Activated CD8-positive, alpha-beta T cell treated with anti-CD3 and anti-CD28 coated beads for 36 hours (primary cell): ENCODE measurements around the gene NALCN. TPM values are rescaled to one million over a fixed set of nuclear protein-coding genes. Genes with fewer than 3 reads are reported as not detected.

Source experiments
- ATAC-seq: fragments of 200-7000 bp; cut with Tn5 transposase; one replicate; pipeline ENCODE4 v1.10.0; 2021; ENCODE audit warnings: mild to moderate bottlenecking, moderate library complexity
- CTCF ChIA-PET: fragments of 350-600 bp; sonication (Branson Sonifier 250); formaldehyde crosslinking; loops from one replicate; lab custom pipeline; 2021; ENCODE audit warnings: antibody characterized with exemption; lab: Charles Lee
- POLR2A ChIA-PET: fragments of 350-600 bp; sonication (Branson Sonifier 250); formaldehyde crosslinking; loops from one replicate; lab custom pipeline; 2021; ENCODE audit warnings: antibody characterized with exemption; lab: Charles Lee
- DNase-seq: peaks from one replicate; pipeline ENCODE4 v3.0.0-alpha.2; 2020
- H3K27ac Mint-ChIP-seq: one replicate; pipeline ENCODE4 v1.8.0; 2021; ENCODE audit warnings: mild to moderate bottlenecking, mixed read lengths
- H3K27me3 Mint-ChIP-seq: one replicate; pipeline ENCODE4 v1.8.0; 2021; ENCODE audit warnings: mixed read lengths
- H3K36me3 Mint-ChIP-seq: one replicate; pipeline ENCODE4 v1.8.0; 2021; ENCODE audit warnings: low read depth, mixed read lengths
- H3K4me1 Mint-ChIP-seq: one replicate; pipeline ENCODE4 v1.8.0; 2021; ENCODE audit warnings: low read depth, mixed read lengths
- H3K4me3 Mint-ChIP-seq: one replicate; pipeline ENCODE4 v1.8.0; 2021; ENCODE audit warnings: mild to moderate bottlenecking, moderate library complexity, mixed read lengths
- H3K9me3 Mint-ChIP-seq: one replicate; pipeline ENCODE4 v1.8.0; 2021; ENCODE audit warnings: mixed read lengths
- intact Hi-C: fragments of 100-400 bp; cut with micrococcal nuclease; formaldehyde crosslinking; loops from one replicate; pipeline ENCODE4 v1.10.0; 2022
- total RNA-seq, 2 experiments: library from RNA; stranded (reverse); gene quantifications; one replicate each; pipeline ENCODE4 v1.2.3, GENCODE V29; 2021
- TF ChIP-seq, protein P1 (sequence below): fragments of 200-600 bp; IDR thresholded peaks from one replicate; pipeline ENCODE4 v1.8.0; 2022; ENCODE audit warnings: antibody characterized with exemption, mild to moderate bottlenecking

The NALCN gene
- total RNA-seq, 2 experiments from 2014 or later, result not detected

DNA sequence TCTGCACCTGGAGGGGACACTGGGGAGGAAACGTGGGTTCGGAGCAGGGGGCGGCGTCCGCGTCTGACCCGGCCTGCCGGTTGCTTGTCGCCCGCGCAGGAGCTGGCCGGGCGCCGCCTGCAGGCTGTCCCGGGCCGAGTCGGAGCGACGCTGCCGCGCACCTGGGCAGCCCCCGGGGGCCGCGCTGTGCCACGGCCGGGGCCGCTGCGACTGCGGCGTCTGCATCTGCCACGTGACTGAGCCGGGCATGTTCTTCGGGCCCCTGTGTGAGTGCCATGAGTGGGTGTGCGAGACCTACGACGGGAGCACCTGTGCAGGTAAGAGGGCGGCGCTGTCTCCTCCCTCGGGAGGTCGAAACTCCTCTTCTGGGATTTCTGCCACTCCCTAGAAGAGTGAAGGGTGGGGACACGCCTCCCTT, 37.5 kb upstream of the NALCN start:
- Mint-ChIP-seq H3K9me3 (no peaks in the 10 kb centered on the region), H3K27me3 (peaks cover 19% of the 10 kb centered on the region), H3K36me3 (no peaks in the 10 kb centered on the region), H3K4me1 (no peaks in the 10 kb centered on the region), H3K4me3 (no peak overlapping the region), H3K27ac (no peak overlapping the region)
- no peak for ATAC-seq
- TF ChIP-seq, protein P1, sequence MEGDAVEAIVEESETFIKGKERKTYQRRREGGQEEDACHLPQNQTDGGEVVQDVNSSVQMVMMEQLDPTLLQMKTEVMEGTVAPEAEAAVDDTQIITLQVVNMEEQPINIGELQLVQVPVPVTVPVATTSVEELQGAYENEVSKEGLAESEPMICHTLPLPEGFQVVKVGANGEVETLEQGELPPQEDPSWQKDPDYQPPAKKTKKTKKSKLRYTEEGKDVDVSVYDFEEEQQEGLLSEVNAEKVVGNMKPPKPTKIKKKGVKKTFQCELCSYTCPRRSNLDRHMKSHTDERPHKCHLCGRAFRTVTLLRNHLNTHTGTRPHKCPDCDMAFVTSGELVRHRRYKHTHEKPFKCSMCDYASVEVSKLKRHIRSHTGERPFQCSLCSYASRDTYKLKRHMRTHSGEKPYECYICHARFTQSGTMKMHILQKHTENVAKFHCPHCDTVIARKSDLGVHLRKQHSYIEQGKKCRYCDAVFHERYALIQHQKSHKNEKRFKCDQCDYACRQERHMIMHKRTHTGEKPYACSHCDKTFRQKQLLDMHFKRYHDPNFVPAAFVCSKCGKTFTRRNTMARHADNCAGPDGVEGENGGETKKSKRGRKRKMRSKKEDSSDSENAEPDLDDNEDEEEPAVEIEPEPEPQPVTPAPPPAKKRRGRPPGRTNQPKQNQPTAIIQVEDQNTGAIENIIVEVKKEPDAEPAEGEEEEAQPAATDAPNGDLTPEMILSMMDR, result no peak
- ChIA-PET CTCF (no interaction called here), POLR2A (no interaction called here)
- intact Hi-C loops, result no loop called here
- DNase-seq, result no peak

DNA sequence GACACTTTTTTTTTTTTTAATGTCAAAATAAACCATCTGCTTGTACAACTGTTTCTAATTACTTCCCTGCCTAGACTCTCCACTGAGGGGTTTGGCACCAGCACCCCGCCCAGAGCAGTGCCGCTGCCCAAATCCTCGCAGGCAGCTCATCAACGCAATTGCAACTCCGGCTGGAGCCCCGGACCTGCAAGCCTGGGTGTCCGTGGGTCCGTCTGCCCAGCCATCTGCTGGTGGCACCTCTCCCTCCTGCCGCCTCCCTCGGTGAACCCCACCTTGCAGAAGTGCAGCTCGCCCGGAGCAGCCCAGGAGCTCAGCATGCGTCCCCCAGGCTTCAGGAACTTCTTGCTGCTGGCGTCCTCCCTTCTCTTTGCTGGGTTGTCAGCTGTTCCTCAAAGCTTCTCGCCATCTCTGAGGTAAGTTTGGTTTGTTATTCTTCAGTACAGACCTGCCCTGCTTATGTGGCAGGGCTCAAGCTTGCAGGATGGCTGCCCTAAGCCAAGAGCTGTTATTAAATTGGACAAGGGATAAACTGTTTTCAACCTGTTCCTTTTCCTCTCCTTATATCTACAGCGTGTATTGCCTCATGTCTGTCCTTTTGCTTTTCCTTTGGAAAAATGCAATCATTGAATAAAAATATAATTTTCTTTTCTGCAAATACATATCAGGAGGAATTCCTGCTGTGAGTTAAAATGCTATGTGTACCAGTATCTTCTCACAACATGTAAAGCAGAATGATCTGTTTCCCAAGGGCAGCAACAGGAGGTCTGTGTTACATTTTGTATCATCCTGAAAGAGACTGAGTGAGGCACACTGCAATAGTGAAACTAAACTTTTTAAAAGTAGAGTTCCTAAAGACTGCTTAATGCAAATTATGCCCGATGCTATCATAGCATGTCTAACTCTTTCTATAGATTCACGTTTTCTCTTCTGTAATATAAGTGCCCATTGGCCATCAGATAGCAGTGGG, 36.5 kb upstream of the NALCN start, which contains the start of gene ITGBL1:
Gene ITGBL1 (plus strand): TSS at position 157 of the 967 bp plus-strand sequence. CDS start 159 bp downstream, at position 316.
- ChIA-PET POLR2A (no interaction called here), CTCF (no interaction called here)
- Mint-ChIP-seq H3K4me1 (no peaks in the 10 kb centered on the region), H3K27me3 (peaks cover 19% of the 10 kb centered on the region), H3K36me3 (no peaks in the 10 kb centered on the region), H3K4me3 (no peak within 1 kb of the TSS), H3K9me3 (no peaks in the 10 kb centered on the region), H3K27ac (no peak within 1 kb of the TSS)
- ATAC-seq (no peak), DNase-seq (no peak)
- TF ChIP-seq, protein P1, result no peak
- intact Hi-C loops, result no loop called here

DNA sequence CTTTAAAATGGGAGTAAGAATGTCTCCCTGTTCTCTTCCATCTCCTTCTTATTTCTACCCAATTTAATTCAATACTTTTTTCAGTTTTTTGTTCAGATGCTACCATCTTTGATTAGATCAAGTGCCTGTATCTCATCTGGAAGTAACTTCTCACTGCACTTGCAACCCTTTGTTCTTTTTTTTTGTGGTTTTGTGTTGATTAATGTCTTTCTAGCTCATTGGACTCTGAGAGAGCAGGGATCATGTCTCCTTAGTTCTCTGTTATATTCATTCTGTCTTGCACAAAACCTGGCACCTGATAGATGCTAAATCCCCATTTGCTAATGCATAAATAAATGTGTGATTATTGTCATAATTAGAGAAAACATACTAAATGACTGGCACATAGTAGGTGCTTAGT, 35.3 kb upstream of the NALCN start:
- CTCF ChIA-PET, result no interaction called here
- intact Hi-C loops, result no loop called here
- POLR2A ChIA-PET, result no interaction called here
- TF ChIP-seq, protein P1, result no peak
- H3K36me3 Mint-ChIP-seq, result no peaks in the 10 kb centered on the region
- no peaks in the 10 kb centered on the region for H3K4me1 Mint-ChIP-seq
- H3K9me3 Mint-ChIP-seq, result no peaks in the 10 kb centered on the region
- DNase-seq (no peak), ATAC-seq (no peak)
- peaks cover 19% of the 10 kb centered on the region for H3K27me3 Mint-ChIP-seq
- no peak overlapping the region for H3K4me3 Mint-ChIP-seq
- H3K27ac Mint-ChIP-seq, result no peak overlapping the region

DNA sequence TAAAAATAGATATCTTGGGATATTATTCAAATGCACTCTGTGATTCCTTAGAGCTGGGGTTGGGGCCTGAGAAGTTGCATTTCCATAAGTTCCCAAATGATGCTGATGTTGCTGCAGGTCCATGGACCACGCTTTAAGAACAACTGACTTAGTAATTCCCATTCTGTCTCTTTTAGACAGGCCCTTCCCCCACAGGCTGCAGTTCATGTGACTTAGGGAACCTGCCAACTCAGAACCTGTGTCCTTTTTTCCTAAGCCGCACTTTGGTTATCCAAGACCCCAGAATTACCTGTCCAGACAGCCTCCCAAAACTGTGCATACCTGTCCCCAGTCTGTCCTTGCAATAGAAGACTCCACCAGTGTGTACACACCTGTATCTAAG, 34.4 kb upstream of the NALCN start:
- POLR2A ChIA-PET, result no interaction called here
- Mint-ChIP-seq H3K36me3 (no peaks in the 10 kb centered on the region), H3K27ac (no peak overlapping the region)

More for the DNA sequence above, 34.4 kb upstream of the NALCN start:
- ATAC-seq (no peak), DNase-seq (no peak)
- H3K4me3 Mint-ChIP-seq, result no peak overlapping the region
- TF ChIP-seq, protein P1, result no peak
- CTCF ChIA-PET, result no interaction called here
- intact Hi-C loops, result no loop called here
- H3K9me3 Mint-ChIP-seq, result no peaks in the 10 kb centered on the region
- H3K27me3 Mint-ChIP-seq, result peaks cover 19% of the 10 kb centered on the region
- H3K4me1 Mint-ChIP-seq, result no peaks in the 10 kb centered on the region
